Ammon's horn (tissue), 1 donor: ENCODE results near the gene EID2B.

Experiments
- DNase-seq: peaks from one replicate; pipeline ENCODE4 v3.0.0-alpha.2; 2016; ENCODE audit warnings: low spot score

Gene EID2B, protein sequence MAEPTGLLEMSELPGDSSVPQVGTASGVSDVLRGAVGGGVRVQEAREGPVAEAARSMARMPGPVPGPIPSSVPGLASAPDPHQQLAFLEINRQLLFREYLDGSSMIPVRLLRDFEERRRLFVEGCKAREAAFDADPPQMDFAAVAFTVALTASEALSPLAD

DNA sequence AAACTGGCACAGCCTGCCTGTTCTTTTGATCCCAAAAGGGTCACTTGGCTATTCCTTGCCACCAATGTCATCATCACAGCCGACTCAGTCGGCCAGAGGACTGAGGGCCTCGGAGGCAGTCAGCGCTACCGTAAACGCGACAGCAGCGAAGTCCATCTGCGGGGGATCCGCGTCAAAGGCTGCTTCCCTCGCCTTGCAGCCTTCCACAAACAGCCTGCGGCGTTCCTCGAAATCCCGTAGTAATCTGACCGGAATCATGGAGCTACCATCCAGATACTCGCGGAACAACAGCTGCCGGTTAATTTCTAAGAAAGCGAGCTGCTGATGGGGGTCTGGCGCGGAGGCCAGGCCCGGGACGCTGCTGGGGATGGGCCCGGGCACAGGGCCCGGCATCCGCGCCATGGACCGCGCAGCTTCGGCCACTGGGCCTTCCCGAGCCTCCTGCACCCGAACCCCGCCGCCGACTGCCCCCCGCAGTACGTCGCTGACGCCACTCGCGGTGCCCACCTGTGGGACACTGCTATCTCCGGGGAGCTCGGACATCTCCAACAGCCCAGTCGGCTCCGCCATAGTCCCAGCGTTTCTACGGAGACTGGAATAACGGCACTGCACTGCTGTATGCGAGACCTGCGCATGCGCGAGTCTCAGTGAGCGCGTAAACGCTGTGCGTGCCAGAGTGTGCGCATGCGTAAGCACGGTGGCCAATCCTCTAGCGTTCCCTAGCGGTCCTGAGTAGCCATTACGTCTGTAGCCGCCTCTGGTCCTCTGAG, at the start of gene EID2B:
EID2B (minus strand) TSS at position 620 of the 770 bp plus-strand sequence; CDS start at position 570, 50 bp downstream.
- DNase-seq = peak; percentile 97

- DNase-seq = no peak
Measured at GRCh38 chr19:39582442-39582841, 49.8 kb upstream of the EID2B start.

GRCh38 chr19:39568604-39569003, 36.0 kb upstream of the EID2B start:
- no peak for DNase-seq

GRCh38 chr19:39566064-39566463, 33.4 kb upstream of the EID2B start:
- no peak for DNase-seq

DNA sequence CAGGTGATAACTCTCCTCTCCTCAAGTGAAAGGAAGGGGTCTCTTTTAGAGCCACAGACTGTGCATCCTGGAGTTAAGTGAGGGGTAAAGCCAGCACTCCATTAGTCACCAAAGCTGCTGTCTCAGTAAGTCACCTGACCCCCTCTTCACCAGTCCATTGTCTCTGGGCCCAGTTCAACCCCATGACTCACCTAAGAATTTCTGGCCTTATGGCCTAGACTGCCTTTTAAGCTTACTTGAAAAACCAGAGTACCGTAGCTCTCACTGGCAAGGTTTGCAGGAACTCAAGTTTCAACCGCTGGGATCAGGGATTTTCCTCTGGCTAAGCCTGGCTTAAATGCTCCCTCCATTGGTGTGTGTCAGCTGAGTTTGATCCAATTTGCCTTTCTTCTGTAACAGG, 30.8 kb upstream of the EID2B start:
- DNase-seq = no peak

GRCh38 chr19:39558624-39559117, 26.0 kb upstream of the EID2B start:
- no peak for DNase-seq

GRCh38 chr19:39557811-39558623, 25.4 kb upstream of the EID2B start:
- DNase-seq = no peak

GRCh38 chr19:39555883-39556282, 23.2 kb upstream of the EID2B start:
- peak; percentile 50 for DNase-seq

DNA sequence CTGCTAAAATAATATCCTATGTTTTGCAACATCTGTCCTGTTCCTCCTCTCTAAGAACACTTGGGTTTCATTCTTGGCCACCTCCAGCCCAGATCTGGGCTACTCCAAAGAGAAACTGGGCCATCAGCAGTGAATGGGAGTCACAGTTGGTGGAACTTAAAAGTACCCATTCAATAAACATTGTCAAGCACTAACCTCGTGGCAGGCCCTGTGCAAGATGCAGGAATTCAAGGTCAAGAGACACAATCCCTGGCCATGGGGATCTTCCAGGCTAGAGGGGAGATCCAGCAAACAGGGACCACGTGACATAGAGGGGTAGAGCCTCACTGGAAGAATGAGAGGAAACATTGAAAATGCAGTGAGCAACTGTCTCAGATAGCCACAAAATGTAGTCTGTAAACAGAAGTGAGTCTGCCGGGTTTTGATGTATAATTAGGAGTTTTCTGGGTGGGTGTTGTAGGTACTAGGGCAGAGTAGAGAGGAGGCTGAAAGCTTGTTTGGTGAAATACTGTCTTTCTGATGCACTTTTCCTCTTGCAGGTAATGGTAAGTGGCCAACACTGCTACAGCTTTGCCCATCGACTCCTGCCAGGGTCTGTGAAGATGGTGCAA, 22.2 kb upstream of the EID2B start:
- no peak for DNase-seq

GRCh38 chr19:39553082-39553652, 20.5 kb upstream of the EID2B start:
- no peak for DNase-seq

- no peak for DNase-seq
Measured at GRCh38 chr19:39550197-39550596, 17.5 kb upstream of the EID2B start.

DNA sequence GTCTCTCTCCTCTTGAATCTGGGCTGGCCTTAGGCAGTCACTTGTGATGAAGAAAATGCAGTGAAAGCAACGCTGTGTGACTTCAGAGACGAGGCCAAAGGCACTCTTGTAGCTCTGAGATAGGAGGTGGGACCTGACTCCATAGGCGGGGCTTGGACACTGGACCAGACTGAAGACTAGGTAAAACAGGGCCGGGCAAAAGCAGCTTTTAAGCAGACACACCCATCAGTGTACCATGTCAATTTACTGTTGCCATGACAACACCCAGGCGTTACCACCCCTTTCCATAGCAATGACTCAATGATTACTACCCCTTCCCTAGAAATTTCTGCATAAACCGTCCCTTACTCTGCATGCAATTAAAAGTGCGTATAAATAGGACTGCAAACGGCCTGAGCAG, 13.9 kb upstream of the EID2B start:
- no peak for DNase-seq

DNA sequence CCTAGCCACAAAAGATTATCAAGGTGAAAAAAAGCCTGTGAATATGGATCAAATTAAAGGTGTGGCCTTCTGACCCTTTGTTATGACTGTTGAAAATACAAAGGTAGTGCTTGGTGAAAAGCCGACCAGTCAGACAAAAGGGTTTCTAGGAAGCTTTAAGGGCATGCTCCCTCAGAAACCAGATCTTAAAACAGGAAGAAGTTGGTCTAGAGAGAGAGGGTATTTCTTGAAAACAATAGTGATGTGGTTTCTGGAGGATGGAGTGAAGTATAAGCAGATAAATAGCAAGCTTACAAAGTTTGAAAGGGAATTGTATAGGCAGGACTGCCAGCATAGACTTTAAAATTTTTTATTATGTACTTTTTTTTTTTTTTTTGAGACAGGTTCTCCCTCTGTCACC, 12.3 kb upstream of the EID2B start:
- no peak for DNase-seq

DNA sequence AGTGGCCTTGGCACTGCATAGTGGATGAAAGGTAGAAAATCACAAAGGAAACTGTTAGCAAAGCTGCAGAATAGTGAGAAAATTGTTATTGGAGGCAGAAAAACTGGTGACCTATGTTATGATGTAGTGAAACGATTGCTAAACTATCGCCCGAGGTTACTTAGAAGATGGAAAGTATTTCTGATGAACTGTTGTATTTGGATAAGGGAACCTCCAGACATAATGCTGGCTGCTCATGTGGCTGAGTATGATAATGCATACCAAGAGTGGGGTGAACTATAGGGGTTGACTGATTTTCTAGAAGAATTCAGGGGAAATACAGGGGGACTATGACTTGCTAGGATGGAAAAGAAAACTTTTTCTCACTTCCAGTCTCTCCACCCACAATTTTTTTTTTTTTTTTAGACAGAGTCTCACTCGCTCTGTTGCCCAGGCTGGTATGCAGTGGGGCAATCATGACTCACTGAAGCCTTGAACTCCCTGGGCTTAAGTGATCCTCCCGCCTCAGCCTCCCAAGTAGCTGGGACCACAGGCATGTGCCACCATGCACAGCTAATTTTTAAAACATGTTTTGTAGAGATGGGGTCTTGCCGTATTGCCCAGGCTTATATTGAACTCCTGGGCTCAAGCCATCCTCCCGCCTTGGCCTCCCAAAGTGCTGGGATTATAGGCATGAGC, 11.7 kb upstream of the EID2B start:
- DNase-seq = no peak

- DNase-seq = no peak
Measured at GRCh38 chr19:39543477-39543857, 10.8 kb upstream of the EID2B start.

DNA sequence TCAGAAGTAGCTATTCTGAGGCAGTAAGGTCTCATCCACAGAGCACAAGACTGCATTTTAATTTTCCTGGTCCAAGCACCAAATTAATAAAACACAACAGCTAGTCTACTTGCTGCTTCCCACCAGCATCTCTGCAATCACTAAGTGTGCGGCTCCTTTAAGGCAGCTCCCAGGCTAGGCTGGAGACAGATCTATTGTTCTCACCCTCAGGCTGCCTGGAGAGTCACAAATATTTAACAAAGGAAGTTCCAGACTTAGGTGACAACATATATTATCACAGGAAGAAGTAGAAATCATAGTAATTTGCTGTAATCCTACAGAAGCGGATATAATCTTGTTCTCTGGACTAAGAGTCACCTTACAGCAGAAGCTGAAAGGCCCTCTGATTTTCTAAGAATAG, 9.6 kb upstream of the EID2B start:
- DNase-seq = peak; percentile 18

DNA sequence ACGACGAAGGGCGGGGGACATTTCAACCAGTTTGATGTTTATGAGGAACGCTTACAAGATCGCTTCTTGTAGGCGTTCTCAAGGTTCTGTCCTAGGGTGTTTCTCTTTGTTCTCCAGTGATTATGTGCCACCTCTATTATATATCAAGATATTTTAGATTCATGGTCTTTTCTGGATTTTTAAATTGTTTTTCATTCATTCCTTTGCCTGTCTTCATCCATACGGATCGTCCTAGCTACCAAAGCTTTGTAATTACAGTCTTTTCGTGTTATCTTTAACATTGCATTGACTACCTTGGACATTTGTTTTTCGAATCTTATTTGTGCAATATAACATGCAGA, 7.7 kb upstream of the EID2B start:
- no peak for DNase-seq

DNA sequence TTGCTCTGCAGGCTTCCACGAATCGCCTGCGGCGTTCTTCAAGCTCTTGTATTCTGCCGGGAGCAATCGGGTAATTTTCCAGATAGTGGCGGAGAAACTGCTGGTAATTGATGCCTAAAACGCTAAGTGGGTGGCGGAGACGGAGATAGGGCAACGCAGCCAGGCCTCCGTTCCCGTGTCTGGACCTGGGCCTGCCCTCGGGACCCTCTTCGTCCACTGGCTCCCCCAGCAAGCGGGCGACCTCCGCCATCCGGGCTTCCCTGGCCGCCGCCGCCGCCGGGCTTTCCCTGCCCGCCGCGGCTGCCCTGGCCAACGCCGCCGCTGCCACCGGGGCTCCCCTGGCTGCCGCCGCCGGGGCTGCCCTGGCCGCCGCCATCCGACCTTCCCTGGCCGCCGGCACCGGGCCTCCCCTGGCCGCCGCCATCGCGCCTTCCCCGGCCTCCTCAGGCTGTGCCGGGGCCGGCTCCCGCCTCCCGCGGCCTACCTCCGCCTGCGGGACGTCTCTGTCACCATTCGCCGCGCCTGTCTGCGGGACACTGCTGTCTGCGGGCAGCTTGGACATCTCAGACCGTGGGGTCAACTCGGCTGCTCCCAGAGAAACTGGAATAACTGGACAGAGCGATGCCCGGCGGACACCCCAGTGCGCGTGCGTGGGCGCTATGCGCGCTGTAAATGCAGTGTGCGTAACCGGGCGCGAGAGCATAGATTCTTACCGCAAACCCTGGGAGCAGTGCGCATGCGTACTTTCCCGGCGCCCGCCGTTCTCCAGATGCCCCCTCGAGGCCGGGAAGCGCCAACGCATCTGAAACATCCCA, 7.1 kb upstream of the EID2B start, which contains the start of gene EID2:
EID2 (minus strand) TSS at position 644 of the 815 bp plus-strand sequence; CDS start at position 562, 82 bp downstream.
- DNase-seq = peak; percentile 96

DNA sequence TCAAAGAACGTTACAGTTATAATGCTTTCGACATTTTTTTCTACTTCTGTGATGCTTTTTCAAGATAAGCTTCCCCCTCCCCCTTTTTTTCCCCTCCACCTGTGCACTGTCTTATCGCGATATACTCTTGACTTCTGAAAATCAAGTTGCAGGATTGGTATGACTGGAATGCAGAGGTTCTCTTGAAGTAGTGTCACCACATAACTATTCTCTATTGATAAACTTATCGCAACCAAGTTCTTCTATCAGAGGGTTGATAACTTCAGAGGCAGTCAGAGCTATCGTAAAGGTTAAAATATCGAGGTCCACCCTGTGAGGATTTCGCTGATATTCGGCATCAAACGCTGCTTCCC, 6.5 kb upstream of the EID2B start:
- DNase-seq = no peak

DNA sequence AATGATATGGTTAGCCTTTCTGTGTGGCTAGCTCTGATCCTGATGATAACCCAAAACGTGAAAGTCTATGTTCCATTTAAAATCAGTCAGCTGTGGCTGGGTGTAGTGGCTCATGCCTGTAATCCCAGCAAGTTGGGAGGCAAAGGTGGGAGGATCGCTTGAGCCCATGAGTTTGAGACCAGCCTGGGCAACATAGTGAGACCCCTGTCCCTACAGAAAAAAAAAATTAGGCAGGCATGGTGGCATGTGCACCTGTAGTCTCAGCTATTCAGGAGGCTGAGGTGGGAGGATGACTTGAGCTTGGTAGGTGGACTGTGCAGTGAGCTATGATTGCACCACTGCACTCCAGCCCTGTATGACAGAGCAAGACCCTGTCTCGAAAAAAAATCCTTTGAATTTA, 1.1 kb upstream of the EID2B start:
- DNase-seq = no peak
